ENCODE measurements around the gene ATP6V0A4. TPM values are rescaled to one million over a fixed set of nuclear protein-coding genes. Genes with fewer than 3 reads are reported as not detected.

ATP6V0A4 gene
- total and polyA plus RNA-seq, 2 of the 13 experiments (the other 11 are each of a cell fraction or from before 2014, with no cell fraction given), result 0.24 to 0.25 TPM

- TF ChIP-seq PBX2 (CRISPR knock-in tag; IDR thresholded peaks at IDR 0.05), result no peak
- TF ChIP-seq ASH2L (IDR thresholded peaks at IDR 0.05; ENCODE audit: insufficient read length, low read depth, low read length), result no peak
- no peak for TF ChIP-seq PPARG (CRISPR knock-in tag; conservative IDR thresholded peaks at IDR 0.05)
- TF ChIP-seq NR2F2 (IDR thresholded peaks at IDR 0.05; ENCODE audit: borderline replicate concordance, low read depth), result no peak
- no peak for TF ChIP-seq SKIL (CRISPR knock-in tag; IDR thresholded peaks at IDR 0.05; ENCODE audit: borderline replicate concordance)
These were observed 44.9 kb downstream of the ATP6V0A4 start (continued) for GRCh38 chr7:138753150-138753518.

- POLR2A ChIA-PET, result interaction anchor here (1.0 kb wide), 1 partner anchor 14 kb away, joined by 4 read pairs; no protein-coding TSS in a partner anchor
- peak; percentile 70 for ATAC-seq
- no peak for TF ChIP-seq ZNF724P (CRISPR knock-in tag; IDR thresholded peaks at IDR 0.05; ENCODE audit: borderline replicate concordance)
- TF ChIP-seq PAXIP1 (CRISPR knock-in tag; conservative IDR thresholded peaks at IDR 0.05), result peak; percentile 60
- no peak for TF ChIP-seq ZNF18 (CRISPR knock-in tag; IDR thresholded peaks at IDR 0.05; ENCODE audit: insufficient replicate concordance)
- 0 out of 2 replicates have a peak, but pooled peaks have one; percentile 53 for TF ChIP-seq ZNF766 (CRISPR knock-in tag; IDR thresholded peaks at IDR 0.05; ENCODE audit: borderline replicate concordance)
- no peak for TF ChIP-seq ZNF775 (CRISPR knock-in tag; IDR thresholded peaks at IDR 0.05; ENCODE audit: borderline replicate concordance)
- peak; percentile 62 for TF ChIP-seq TCF7 (IDR thresholded peaks at IDR 0.05; ENCODE audit: low read depth)
- no peak for TF ChIP-seq FLYWCH1 (CRISPR knock-in tag; IDR thresholded peaks at IDR 0.05)
- TF ChIP-seq ARNT2 (CRISPR knock-in tag; IDR thresholded peaks at IDR 0.05; ENCODE audit: low read depth), result peak; percentile 57; the same call in 1 of the 2 replicates
- TF ChIP-seq ZNF207 (IDR thresholded peaks at IDR 0.05; ENCODE audit: borderline replicate concordance), result no peak
These were observed 45.4 kb downstream of the ATP6V0A4 start for GRCh38 chr7:138752518-138753149.

More at GRCh38 chr7:138752518-138753149, 45.4 kb downstream of the ATP6V0A4 start:
- H4K20me1 ChIP-seq (ENCODE audit: insufficient read depth, low read length), result no peaks in the 10 kb centered on the region
- peak overlapping the region; percentile 69 for H3K4me2 ChIP-seq (ENCODE audit: low read depth, low read length)
- peak; percentile 39 for FAIRE-seq
- H2AFZ ChIP-seq (ENCODE audit: low read length), result no peak overlapping the region
- no peaks in the 10 kb centered on the region for H3K9me3 ChIP-seq (ENCODE audit: low read length)
- intact Hi-C loops (cut with micrococcal nuclease; ENCODE audit: unreplicated experiment) (no loop called here), in situ Hi-C loops (cut with HindIII; ENCODE audit: extremely low pct_ligation_motif_present, low pct_unique_long_range_greater_than_20kb) (no loop called here)
- 3% methylated on average over 5 of the region's 12 CpGs for WGBS (ENCODE audit: low lambda C conversion rate)
- peak overlapping the region in 1 of 3 experiments; percentile 44; a peak in 2 of 6 replicates for H3K4me3 ChIP-seq (replicated peaks in 1 of 3; ENCODE audit: insufficient read depth in 1 of 3, low read depth in 2 of 3, low read length in 3 of 3)
- BruUV-seq (replicated peaks), result no TSS peak
- H3K79me2 ChIP-seq (ENCODE audit: insufficient read depth, low read length), result no peaks in the 10 kb centered on the region
- H3K27ac ChIP-seq (ENCODE audit: extremely low read length, insufficient read depth, low read length), result no peak overlapping the region
- CTCF ChIA-PET (ENCODE audit: low intra/inter-chr PET ratio, low total read pairs), result no interaction called here
- peaks cover 0 to 16% of the 10 kb centered on the region in 2 experiments; a peak in 2 of 5 replicates for H3K27me3 ChIP-seq (ENCODE audit: control insufficient read depth in 1 of 2, insufficient read depth in 2 of 2, low read length in 2 of 2)
- peak; percentile 92 for DNase-seq (ENCODE audit: low spot score)
- H3K4me1 ChIP-seq (ENCODE audit: insufficient read depth, low read length), result peaks cover 86% of the 10 kb centered on the region
- H3K36me3 ChIP-seq (replicated peaks in 1 of 2; ENCODE audit: control insufficient read depth in 1 of 2, insufficient read depth in 2 of 2, low read length in 2 of 2), result no peaks in the 10 kb centered on the region
- H3K9ac ChIP-seq (ENCODE audit: insufficient read depth, low read depth, low read length), result no peak overlapping the region

Data from HepG2 (cell line).